Measurements from ENCODE around the gene IGSF11. TPM values are rescaled to one million over a fixed set of nuclear protein-coding genes. Genes with fewer than 3 reads are reported as not detected.

IGSF11 gene
- total RNA-seq, 2 experiments from 2014 or later = 0.53 to 0.58 TPM

DNA sequence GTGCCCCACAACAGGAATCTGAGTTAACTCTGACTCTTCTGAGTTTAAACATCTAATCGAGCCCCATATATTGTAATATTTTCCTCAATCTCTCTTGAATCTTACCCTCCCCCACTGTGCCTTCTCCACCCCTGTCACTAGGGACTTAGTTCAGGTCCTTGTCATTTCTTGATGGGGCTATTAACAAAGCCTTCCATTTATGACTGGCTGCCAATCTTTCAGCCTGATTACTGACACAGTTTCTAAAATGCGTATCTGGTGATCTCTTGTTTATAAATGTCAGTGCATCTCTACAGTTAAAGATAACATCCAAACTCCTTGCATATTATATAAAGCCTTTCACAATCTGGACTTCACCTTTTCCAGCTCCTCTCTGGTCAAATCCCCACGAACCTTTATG lies 124.3 kb downstream of the IGSF11 start:
- ATAC-seq (ENCODE audit: poor library complexity) = no peak
- Histone ChIP-seq H3K4me1 (ENCODE audit: insufficient read depth, low read length) (no peaks in the 10 kb centered on the region), H3K36me3 (ENCODE audit: insufficient read depth, low read length) (no peaks in the 10 kb centered on the region), H3K9me3 (ENCODE audit: control insufficient read depth in 1 of 2, insufficient read depth in 1 of 2, low read length in 2 of 2) (no peaks in the 10 kb centered on the region), H3K27ac (ENCODE audit: low read depth in 1 of 2, low read length in 2 of 2) (no peak overlapping the region), H3K27me3 (ENCODE audit: control insufficient read depth in 1 of 2, insufficient read depth in 2 of 2, low read length in 2 of 2) (no peaks in the 10 kb centered on the region), H3K4me3 (ENCODE audit: low read length) (no peak overlapping the region)
- no peak for DNase-seq
- ChIA-PET POLR2A (no interaction called here), CTCF (no interaction called here)
- Mint-ChIP-seq H3K4me1 (ENCODE audit: low read depth) (no peaks in the 10 kb centered on the region), H3K36me3 (ENCODE audit: low read depth) (no peaks in the 10 kb centered on the region), H3K27ac (no peak overlapping the region), H3K9me3 (no peaks in the 10 kb centered on the region), H3K4me3 (no peak overlapping the region), H3K27me3 (no peaks in the 10 kb centered on the region)
- intact Hi-C loops (cut with DNase I, micrococcal nuclease) = no loop called here
- no peak for TF ChIP-seq CTCF (IDR thresholded peaks at IDR 0.05)

DNA sequence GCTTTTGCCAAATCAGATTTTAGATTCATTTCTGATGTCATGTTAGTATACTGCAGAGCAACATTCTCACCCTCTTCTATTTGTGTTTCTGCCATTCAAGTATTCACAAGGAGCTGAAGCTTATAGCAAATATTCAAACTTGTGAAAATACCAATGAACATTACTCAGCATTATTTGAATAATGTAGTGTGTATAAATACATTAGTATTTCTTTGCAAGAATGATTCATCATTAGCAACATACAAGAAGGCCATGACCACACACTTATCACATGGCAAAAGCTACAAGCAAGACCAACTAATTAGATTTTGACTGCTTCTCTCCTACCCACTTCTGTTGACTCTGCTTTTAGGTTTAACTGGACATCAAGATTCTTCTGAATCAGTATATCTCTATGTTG lies 124.9 kb downstream of the IGSF11 start:
- Histone ChIP-seq H3K27ac (ENCODE audit: low read depth in 1 of 2, low read length in 2 of 2) (no peak overlapping the region), H3K4me1 (ENCODE audit: insufficient read depth, low read length) (no peaks in the 10 kb centered on the region), H3K9me3 (ENCODE audit: control insufficient read depth in 1 of 2, insufficient read depth in 1 of 2, low read length in 2 of 2) (no peaks in the 10 kb centered on the region), H3K27me3 (ENCODE audit: control insufficient read depth in 1 of 2, insufficient read depth in 2 of 2, low read length in 2 of 2) (no peaks in the 10 kb centered on the region), H3K4me3 (ENCODE audit: low read length) (no peak overlapping the region), H3K36me3 (ENCODE audit: insufficient read depth, low read length) (no peaks in the 10 kb centered on the region)
- DNase-seq = no peak
- no peaks in the 10 kb centered on the region for H3K27me3 Mint-ChIP-seq
- intact Hi-C loops (cut with DNase I, micrococcal nuclease) = no loop called here
- H3K9me3 Mint-ChIP-seq = no peaks in the 10 kb centered on the region
- H3K36me3 Mint-ChIP-seq (ENCODE audit: low read depth) = no peaks in the 10 kb centered on the region
- H3K4me1 Mint-ChIP-seq (ENCODE audit: low read depth) = no peaks in the 10 kb centered on the region
- ChIA-PET CTCF (no interaction called here), POLR2A (no interaction called here)
- H3K27ac Mint-ChIP-seq = no peak overlapping the region
- TF ChIP-seq CTCF (IDR thresholded peaks at IDR 0.05) = no peak
- H3K4me3 Mint-ChIP-seq = no peak overlapping the region
- ATAC-seq (ENCODE audit: poor library complexity) = no peak

GRCh38 chr3:118907909-118908308 lies 126.7 kb downstream of the IGSF11 start:
- TF ChIP-seq CTCF (IDR thresholded peaks at IDR 0.05) = no peak
- Histone ChIP-seq H3K27me3 (ENCODE audit: control insufficient read depth in 1 of 2, insufficient read depth in 2 of 2, low read length in 2 of 2) (no peaks in the 10 kb centered on the region), H3K4me3 (ENCODE audit: low read length) (no peak overlapping the region), H3K36me3 (ENCODE audit: insufficient read depth, low read length) (no peaks in the 10 kb centered on the region), H3K4me1 (ENCODE audit: insufficient read depth, low read length) (no peaks in the 10 kb centered on the region), H3K27ac (ENCODE audit: low read depth in 1 of 2, low read length in 2 of 2) (no peak overlapping the region), H3K9me3 (ENCODE audit: control insufficient read depth in 1 of 2, insufficient read depth in 1 of 2, low read length in 2 of 2) (no peaks in the 10 kb centered on the region)
- intact Hi-C loops (cut with DNase I, micrococcal nuclease) = no loop called here
- no peaks in the 10 kb centered on the region for H3K9me3 Mint-ChIP-seq
- H3K27me3 Mint-ChIP-seq = no peaks in the 10 kb centered on the region
- ChIA-PET CTCF (no interaction called here), POLR2A (no interaction called here)
- H3K36me3 Mint-ChIP-seq (ENCODE audit: low read depth) = no peaks in the 10 kb centered on the region
- H3K4me3 Mint-ChIP-seq = no peak overlapping the region
- H3K27ac Mint-ChIP-seq = no peak overlapping the region
- DNase-seq = no peak
- H3K4me1 Mint-ChIP-seq (ENCODE audit: low read depth) = no peaks in the 10 kb centered on the region
- no peak for ATAC-seq (ENCODE audit: poor library complexity)
